HepG2 (cell line): Measurements from ENCODE around the gene KRTAP1-1.

ENCODE experiments used
- CENPX ChIP-seq: sonication (generic); formaldehyde crosslinking; IDR thresholded peaks from 2 replicates; pipeline ENCODE4 v1.9.0; 2021; ENCODE audit warnings: mild to moderate bottlenecking, missing genetic modification reagents, moderate library complexity
- CTCF ChIP-seq: sonication (generic); formaldehyde crosslinking; IDR thresholded peaks from 2 replicates; pipeline ENCODE4 v1.5.0; 2020; ENCODE audit warnings: mild to moderate bottlenecking, missing genetic modification reagents, moderate library complexity
- EZH2 ChIP-seq: conservative IDR thresholded peaks from 2 replicates; pipeline ENCODE4 v1.6.1; 2012; ENCODE audit warnings: mild to moderate bottlenecking, low read depth, low read length, moderate library complexity
- HMG20B ChIP-seq: conservative IDR thresholded peaks from 2 replicates; pipeline ENCODE4 v1.6.1; 2016; ENCODE audit warnings: missing genetic modification reagents, missing compliant biosample characterization
- KDM1A ChIP-seq: IDR thresholded peaks from 2 replicates; pipeline ENCODE4 v1.6.1; 2016; ENCODE audit warnings: missing compliant biosample characterization
- MEIS1 ChIP-seq: sonication (generic); formaldehyde crosslinking; IDR thresholded peaks from 2 replicates; pipeline ENCODE4 v1.9.0; 2021; ENCODE audit warnings: mild to moderate bottlenecking, missing genetic modification reagents, moderate library complexity, borderline replicate concordance
- NR2F1 ChIP-seq, 2 experiments: fragments of 450-650 bp in 1 of 2; formaldehyde crosslinking in 1 of 2; IDR thresholded peaks; 2 replicates each; pipeline versions ENCODE4 v1.5.0 to v1.6.1; 2016 to 2020; ENCODE audit warnings: mild to moderate bottlenecking in 1 of 2, missing compliant biosample characterization in 1 of 2, missing genetic modification reagents in 1 of 2, moderate library complexity in 1 of 2
- NR3C1 ChIP-seq: sonication (generic); formaldehyde crosslinking; IDR thresholded peaks from 2 replicates; pipeline ENCODE4 v1.4.0; 2020; ENCODE audit warnings: missing genetic modification reagents
- POLR2AphosphoS5 ChIP-seq: IDR thresholded peaks from 2 replicates; pipeline ENCODE4 v1.6.1; 2012; ENCODE audit warnings: low read depth, low read length

- no peak for TF ChIP-seq CENPX
- TF ChIP-seq EZH2: no peak
- TF ChIP-seq KDM1A (CRISPR knock-in tag): no peak
- no peak for TF ChIP-seq CTCF (CRISPR knock-in tag)
- no peak for TF ChIP-seq NR3C1 (CRISPR knock-in tag)
- no peak for TF ChIP-seq HMG20B
- TF ChIP-seq NR2F1 (CRISPR knock-in tag; IDR thresholded peaks at IDR 0.05): no peak
- no peak for TF ChIP-seq POLR2AphosphoS5
- no peak for TF ChIP-seq MEIS1 (CRISPR knock-in tag)
These were observed 35.5 kb upstream of the KRTAP1-1 start for GRCh38 chr17:41076788-41077187.
